H1 (cell line): ENCODE results near the gene CELSR1. TPM values are rescaled to one million over a fixed set of nuclear protein-coding genes. Genes with fewer than 3 reads are reported as not detected.

Experiments
- CTCF ChIA-PET: fragments of 300-600 bp; sonication (Branson Sonifier 250); formaldehyde crosslinking; loops from one replicate; lab custom pipeline; 2021; ENCODE audit not compliant: partially characterized antibody; lab: Charles Lee
- POLR2A ChIA-PET: fragments of 300-600 bp; sonication (Branson Sonifier 250); formaldehyde crosslinking; loops from one replicate; lab custom pipeline; 2021; ENCODE audit warnings: inconsistent platforms; ENCODE audit not compliant: partially characterized antibody; lab: Charles Lee
- DNase-seq, 2 experiments: peaks; one replicate each; pipeline versions ENCODE4 v3.0.0 to v3.0.0-alpha.2; 2010 to 2022; ENCODE audit warnings: low spot score in 2 of 2, low read depth in 1 of 2, mixed read lengths in 1 of 2
- FAIRE-seq: peaks from 2 replicates; lab custom pipeline; 2011; peaks lifted over from hg19 to GRCh38; lab: Jason Lieb, UNC
- H2AFZ ChIP-seq: 2 replicates; pipeline ENCODE4 v1.8.1; 2012; ENCODE audit warnings: low read length, inconsistent platforms
- H2AK5ac ChIP-seq: 2 replicates; pipeline ENCODE4 v1.6.1; 2013; ENCODE audit warnings: low read depth, low read length
- H2BK120ac ChIP-seq: replicated peaks from 2 replicates; pipeline ENCODE3; 2013; ENCODE audit warnings: low read depth, low read length, inconsistent platforms
- H2BK12ac ChIP-seq: 2 replicates; pipeline ENCODE4 v1.6.1; 2013; ENCODE audit warnings: low read depth, low read length
- H2BK15ac ChIP-seq: 2 replicates; pipeline ENCODE4 v1.6.1; 2013; ENCODE audit warnings: low read length
- H2BK20ac ChIP-seq: 2 replicates; pipeline ENCODE4 v1.6.1; 2013; ENCODE audit warnings: low read length
- H2BK5ac ChIP-seq: 2 replicates; pipeline ENCODE4 v1.6.1; 2013; ENCODE audit warnings: low read depth, low read length
- H3K14ac ChIP-seq: 2 replicates; pipeline ENCODE4 v1.6.1; 2013; ENCODE audit warnings: inconsistent platforms; ENCODE audit not compliant: insufficient read length
- H3K18ac ChIP-seq: 2 replicates; pipeline ENCODE4 v1.6.1; 2013; ENCODE audit warnings: low read length; ENCODE audit errors: extremely low read depth
- H3K23ac ChIP-seq: 2 replicates; pipeline ENCODE4 v1.6.1; 2013; ENCODE audit warnings: inconsistent platforms; ENCODE audit not compliant: insufficient read length
- H3K23me2 ChIP-seq: 2 replicates; pipeline ENCODE4 v1.6.1; 2013; ENCODE audit warnings: low read depth, low read length
- H3K27ac ChIP-seq: 2 replicates; pipeline ENCODE4 v1.6.1; 2011; ENCODE audit warnings: low read depth, low read length, inconsistent platforms
- H3K27me3 ChIP-seq, 4 experiments: replicated peaks in 1 of 4; 1 replicate in 1 of 4; 2 replicates in 3 of 4; pipeline versions ENCODE4 v1.6.1 to v1.8.1; 2011 to 2013; ENCODE audit warnings: low read length in 3 of 4, mild to moderate bottlenecking in 3 of 4, inconsistent platforms in 2 of 4, mixed read lengths in 2 of 4, moderate library complexity in 1 of 4; ENCODE audit not compliant: control insufficient read depth in 3 of 4, insufficient read depth in 3 of 4; ENCODE audit errors: extremely low read depth in 1 of 4
- H3K36me3 ChIP-seq, 4 experiments: 2 replicates each; pipeline versions ENCODE4 v1.6.1 to v1.8.1; 2011 to 2013; ENCODE audit warnings: mild to moderate bottlenecking in 4 of 4, low read length in 3 of 4, moderate library complexity in 2 of 4, control low read depth in 1 of 4, inconsistent platforms in 1 of 4; ENCODE audit not compliant: insufficient read depth in 4 of 4, control insufficient read depth in 2 of 4
- H3K4ac ChIP-seq: replicated peaks from 2 replicates; pipeline ENCODE3; 2013; ENCODE audit warnings: low read length, low read depth, mixed read lengths, inconsistent platforms; ENCODE audit not compliant: insufficient read length
- H3K4me1 ChIP-seq, 4 experiments: replicated peaks in 1 of 4; 1 replicate in 1 of 4; 2 replicates in 3 of 4; pipeline versions ENCODE4 v1.6.1 to v1.8.1; 2011 to 2013; ENCODE audit warnings: low read length in 3 of 4, inconsistent platforms in 2 of 4, mixed read lengths in 1 of 4; ENCODE audit not compliant: insufficient read depth in 4 of 4, control insufficient read depth in 3 of 4
- H3K4me2 ChIP-seq, 2 experiments: 2 replicates each; pipeline versions ENCODE4 v1.6.1 to v1.8.1; 2011 to 2013; ENCODE audit warnings: low read depth in 2 of 2, low read length in 2 of 2, control low read depth in 1 of 2, inconsistent platforms in 1 of 2, mild to moderate bottlenecking in 1 of 2; ENCODE audit not compliant: insufficient read depth in 1 of 2
- H3K4me3 ChIP-seq, 4 experiments: fragments of 200-600, 300-600 bp in 1 of 4; sonication (generic), shearing (Covaris generic), sonication (Bioruptor Twin) in 1 of 4; 2 replicates each; pipeline versions ENCODE4 v1.5.1 to v1.8.1; 2011 to 2016; ENCODE audit warnings: low read length in 4 of 4, low read depth in 3 of 4, control low read depth in 2 of 4, inconsistent platforms in 2 of 4, mild to moderate bottlenecking in 2 of 4, mixed read lengths in 1 of 4, moderate library complexity in 1 of 4; ENCODE audit not compliant: insufficient read depth in 2 of 4; ENCODE audit errors: extremely low read depth in 1 of 4
- H3K56ac ChIP-seq: replicated peaks from 2 replicates; pipeline ENCODE3; 2013; ENCODE audit warnings: low read depth, mild to moderate bottlenecking, mixed read lengths, low read length, inconsistent platforms; ENCODE audit not compliant: insufficient read length
- H3K79me1 ChIP-seq: 2 replicates; pipeline ENCODE4 v1.6.1; 2013; ENCODE audit warnings: low read depth, low read length, control low read depth
- H3K79me2 ChIP-seq, 2 experiments: 2 replicates each; pipeline versions ENCODE4 v1.6.1 to v1.8.1; 2012 to 2013; ENCODE audit warnings: low read length in 2 of 2, mild to moderate bottlenecking in 2 of 2, inconsistent platforms in 1 of 2; ENCODE audit not compliant: insufficient read depth in 2 of 2, control insufficient read depth in 1 of 2
- H3K9ac ChIP-seq, 4 experiments: replicated peaks in 1 of 4; 1 replicate in 1 of 4; 2 replicates in 3 of 4; pipeline versions ENCODE4 v1.6.1 to v1.8.1; 2011 to 2013; ENCODE audit warnings: low read depth in 3 of 4, low read length in 3 of 4, control low read depth in 2 of 4, mild to moderate bottlenecking in 2 of 4, moderate library complexity in 2 of 4, inconsistent platforms in 1 of 4; ENCODE audit errors: extremely low read depth in 1 of 4
- H3K9me3 ChIP-seq, 2 experiments: 2 replicates each; pipeline versions ENCODE4 v1.6.1 to v1.8.1; 2012 to 2013; ENCODE audit warnings: mild to moderate bottlenecking in 2 of 2, moderate library complexity in 2 of 2, control low read depth in 1 of 2, inconsistent platforms in 1 of 2, low read depth in 1 of 2, low read length in 1 of 2, mixed read lengths in 1 of 2; ENCODE audit not compliant: insufficient read depth in 2 of 2
- H4K20me1 ChIP-seq, 2 experiments: replicated peaks in 1 of 2; 2 replicates each; pipeline versions ENCODE3 to v1.8.1; 2011 to 2013; ENCODE audit warnings: inconsistent platforms in 2 of 2, low read length in 2 of 2, mild to moderate bottlenecking in 1 of 2; ENCODE audit not compliant: insufficient read depth in 2 of 2, control insufficient read depth in 1 of 2
- H4K5ac ChIP-seq: 2 replicates; pipeline ENCODE4 v1.6.1; 2013; ENCODE audit warnings: low read length, low read depth, mixed read lengths, inconsistent platforms; ENCODE audit not compliant: insufficient read length
- H4K8ac ChIP-seq: 2 replicates; pipeline ENCODE4 v1.8.0; 2013; ENCODE audit warnings: mild to moderate bottlenecking, moderate library complexity, low read length, inconsistent platforms; ENCODE audit not compliant: insufficient read depth; ENCODE audit errors: extremely low read depth
- H4K91ac ChIP-seq: replicated peaks from 2 replicates; pipeline ENCODE3; 2013; ENCODE audit warnings: low read length, mixed read lengths, inconsistent platforms; ENCODE audit not compliant: insufficient read length
- BCL11A ChIP-seq, 2 experiments: IDR thresholded peaks; one replicate each; pipeline ENCODE4 v1.6.1; 2011; ENCODE audit warnings: low read depth in 2 of 2, low read length in 2 of 2, mild to moderate bottlenecking in 2 of 2
- CBX8 ChIP-seq: fragments of 300-800, 300-1000 bp; sonication (generic); IDR thresholded peaks from 2 replicates; pipeline ENCODE4 v1.7.1; 2016; ENCODE audit warnings: low read depth, low read length, borderline replicate concordance
- EP300 ChIP-seq, 2 experiments: IDR thresholded peaks; 1 replicate in 1 of 2; 2 replicates in 1 of 2; pipeline ENCODE4 v1.6.1; 2011 to 2012; ENCODE audit warnings: low read depth in 2 of 2, low read length in 2 of 2, mild to moderate bottlenecking in 2 of 2, borderline replicate concordance in 1 of 2, inconsistent platforms in 1 of 2, moderate library complexity in 1 of 2
- HDAC2 ChIP-seq, 2 experiments: fragments of 300-600 bp in 1 of 2; sonication (generic) in 1 of 2; IDR thresholded peaks; 2 replicates each; pipeline ENCODE4 v1.6.1; 2011 to 2012; ENCODE audit warnings: low read depth in 2 of 2, low read length in 2 of 2, mild to moderate bottlenecking in 2 of 2, moderate library complexity in 2 of 2, borderline replicate concordance in 1 of 2, inconsistent platforms in 1 of 2
- NRF1 ChIP-seq: IDR thresholded peaks from 2 replicates; pipeline ENCODE4 v1.6.1; 2011; ENCODE audit warnings: mild to moderate bottlenecking, low read depth, low read length, improper control_type of control experiment
- SIX5 ChIP-seq: IDR thresholded peaks from 2 replicates; pipeline ENCODE4 v1.6.1; 2011; ENCODE audit warnings: mild to moderate bottlenecking, low read depth, low read length
- TAF1 ChIP-seq: IDR thresholded peaks from 2 replicates; pipeline ENCODE4 v1.6.1; 2011; ENCODE audit warnings: mild to moderate bottlenecking, low read depth, low read length
- TBP ChIP-seq: IDR thresholded peaks from 2 replicates; pipeline ENCODE4 v1.6.1; 2011; ENCODE audit warnings: low read depth, low read length, improper control_type of control experiment
- WGBS, 2 experiments: shearing (Covaris generic) in 1 of 2; methylation state at CpG; one replicate each; pipeline versions ENCODE4 v1.1.6 to v1.1.7; 2013 to 2015; ENCODE audit warnings: low lambda C conversion rate in 2 of 2, mixed read lengths in 2 of 2, inconsistent platforms in 1 of 2, low coverage in 1 of 2, missing lambda C conversion rate in 1 of 2; ENCODE audit not compliant: insufficient replicate concordance in 2 of 2, insufficient coverage in 1 of 2, insufficient read length in 1 of 2; ENCODE audit errors: extremely low coverage in 1 of 2, missing lambda C conversion rate in 1 of 2; 5-methylcytosine and 5-hydroxymethylcytosine counted together
- polyA plus RNA-seq, 7 experiments: library from polyadenylated mRNA; depleted of rRNA in 3 of 7; stranded (reverse) in 5 of 7; unstranded in 2 of 7; fragments of >200 nt in 5 of 7; fragments of 200-250 nt in 2 of 7; gene quantifications; 1 replicate in 5 of 7; 2 replicates in 1 of 7; 4 replicates in 1 of 7; pipeline versions ENCODE4 v1.2.1 to v1.2.3, GENCODE V29; 2011 to 2013; ENCODE audit warnings: missing spikeins in 2 of 7, mixed read lengths in 2 of 7
- total RNA-seq: library from RNA; stranded (reverse); fragmentation: NEBNext Ultra II Directional; extraction: Animal tissue kit (Norgen Biotek cat#: 25700); gene quantifications from 2 replicates; pipeline ENCODE4 v1.2.1, GENCODE V29; 2021
- TF ChIP-seq, protein P1 (sequence below): IDR thresholded peaks from 2 replicates; pipeline ENCODE4 v1.6.1; 2011; ENCODE audit warnings: low read depth, mild to moderate bottlenecking, low read length; ENCODE audit not compliant: insufficient read depth

CELSR1 gene
- total and polyA plus RNA-seq, 2 of the 8 experiments (the other 6 are each of a cell fraction or from before 2014, with no cell fraction given) = 9.0 to 12.4 TPM

DNA sequence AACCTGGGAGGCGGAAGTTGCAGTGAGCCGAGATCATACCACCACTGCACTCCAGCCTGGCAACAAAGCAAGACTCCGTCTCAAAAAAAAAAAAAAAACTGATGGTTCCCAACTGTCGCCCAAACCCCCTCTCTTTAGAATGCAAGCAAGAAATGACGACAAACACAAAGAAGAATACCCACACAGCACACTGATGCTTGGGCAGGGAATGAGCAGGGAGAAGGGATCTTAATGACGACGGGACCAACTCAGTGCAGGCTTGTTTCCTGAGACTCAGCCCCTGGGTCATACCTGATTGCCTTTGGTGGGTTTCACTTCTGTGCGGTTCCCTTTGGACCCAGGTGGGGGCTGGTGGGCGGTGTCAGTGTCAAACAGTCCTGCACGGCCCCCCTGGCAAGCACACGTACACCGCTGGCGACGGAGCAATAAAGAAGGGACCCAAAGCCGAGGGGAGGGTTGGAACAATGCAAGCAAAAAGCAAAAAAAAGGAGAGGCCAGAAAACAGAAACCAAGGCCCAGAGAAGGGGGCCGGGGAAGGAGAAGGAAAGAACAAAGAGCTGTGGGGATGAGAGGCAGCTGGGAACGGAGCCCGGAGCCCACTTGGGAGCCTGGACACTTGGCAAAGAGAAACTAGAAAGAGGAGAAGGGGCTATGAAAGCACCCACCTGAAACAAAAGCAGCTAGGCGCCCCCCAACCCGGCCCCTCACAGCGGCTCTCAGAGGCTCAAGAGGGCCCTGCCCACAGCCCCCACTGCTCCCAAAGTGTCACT, 99.6 kb downstream of the CELSR1 start:
- Histone ChIP-seq H3K4me1 (peaks cover 0 to 4% (median 1%) of the 10 kb centered on the region in 4 experiments; a peak in 3 of 7 replicates), H3K56ac (no peak overlapping the region), H3K9ac (no peak overlapping the region; a peak in 2 of 7 replicates), H2BK20ac (no peak overlapping the region), H2AFZ (no peak overlapping the region), H2BK5ac (no peak overlapping the region), H3K4ac (no peak overlapping the region)
- FAIRE-seq = no peak
- WGBS, 2 experiments = 88% methylated on average over 21 of the region's 21 CpGs; no CpG with 5 or more reads in 1 of the 2 experiments
- TF ChIP-seq CBX8 (no peak), SIX5 (no peak), BCL11A (IDR thresholded peaks at IDR 0.05; ENCODE audit: low read depth in 2 of 2, low read length in 2 of 2) (no peak), EP300 (IDR thresholded peaks at IDR 0.05; ENCODE audit: borderline replicate concordance in 1 of 2, low read depth in 2 of 2, low read length in 2 of 2) (no peak), HDAC2 (IDR thresholded peaks at IDR 0.05; ENCODE audit: borderline replicate concordance in 1 of 2, low read depth in 2 of 2, low read length in 2 of 2) (no peak), TBP (no peak), TAF1 (no peak), NRF1 (no peak)
- TF ChIP-seq, protein P1, sequence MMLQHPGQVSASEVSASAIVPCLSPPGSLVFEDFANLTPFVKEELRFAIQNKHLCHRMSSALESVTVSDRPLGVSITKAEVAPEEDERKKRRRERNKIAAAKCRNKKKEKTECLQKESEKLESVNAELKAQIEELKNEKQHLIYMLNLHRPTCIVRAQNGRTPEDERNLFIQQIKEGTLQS = no peak
- TF ChIP-seq, all 59 proteins: peak for 0
- Histone ChIP-seq H3K23me2 (no peaks in the 10 kb centered on the region), H3K18ac (no peak overlapping the region), H3K27me3 (no peaks in the 10 kb centered on the region), H2BK12ac (no peak overlapping the region), H2BK120ac (no peak overlapping the region), H3K4me3 (no peak overlapping the region), H3K23ac (no peak overlapping the region), H4K91ac (no peak overlapping the region), H3K14ac (no peak overlapping the region), H3K36me3 (no peaks in the 10 kb centered on the region), H3K4me2 (no peak overlapping the region), H2BK15ac (no peak overlapping the region), H3K79me2 (no peaks in the 10 kb centered on the region), H3K79me1 (no peaks in the 10 kb centered on the region), H4K8ac (no peak overlapping the region), H4K20me1 (no peaks in the 10 kb centered on the region), H2AK5ac (no peak overlapping the region), H3K27ac (no peak overlapping the region), H4K5ac (no peak overlapping the region), H3K9me3 (no peaks in the 10 kb centered on the region)
- no peak for DNase-seq
- POLR2A ChIA-PET = no interaction called here
- CTCF ChIA-PET = interaction anchor here (0.9 to 1.0 kb wide), 2 partner anchors 11 to 76 kb away, joined by 3 read pairs; no protein-coding TSS in a partner anchor
